NOMO-1 treated with dmso at 0.1 percent for 144 hours (cell line): ENCODE data around the gene GPR156.
"Not testable (repeated sequence)": the region's sequence is repeated elsewhere in the genome, so short reads cannot be mapped to it uniquely, and the experiment has no call there.

ENCODE experiments used
- DNase-seq: peaks from one replicate; lab custom pipeline; 2025; ENCODE audit not compliant: unreplicated experiment; lab: John Stamatoyannopoulos, UW

Gene GPR156

DNA sequence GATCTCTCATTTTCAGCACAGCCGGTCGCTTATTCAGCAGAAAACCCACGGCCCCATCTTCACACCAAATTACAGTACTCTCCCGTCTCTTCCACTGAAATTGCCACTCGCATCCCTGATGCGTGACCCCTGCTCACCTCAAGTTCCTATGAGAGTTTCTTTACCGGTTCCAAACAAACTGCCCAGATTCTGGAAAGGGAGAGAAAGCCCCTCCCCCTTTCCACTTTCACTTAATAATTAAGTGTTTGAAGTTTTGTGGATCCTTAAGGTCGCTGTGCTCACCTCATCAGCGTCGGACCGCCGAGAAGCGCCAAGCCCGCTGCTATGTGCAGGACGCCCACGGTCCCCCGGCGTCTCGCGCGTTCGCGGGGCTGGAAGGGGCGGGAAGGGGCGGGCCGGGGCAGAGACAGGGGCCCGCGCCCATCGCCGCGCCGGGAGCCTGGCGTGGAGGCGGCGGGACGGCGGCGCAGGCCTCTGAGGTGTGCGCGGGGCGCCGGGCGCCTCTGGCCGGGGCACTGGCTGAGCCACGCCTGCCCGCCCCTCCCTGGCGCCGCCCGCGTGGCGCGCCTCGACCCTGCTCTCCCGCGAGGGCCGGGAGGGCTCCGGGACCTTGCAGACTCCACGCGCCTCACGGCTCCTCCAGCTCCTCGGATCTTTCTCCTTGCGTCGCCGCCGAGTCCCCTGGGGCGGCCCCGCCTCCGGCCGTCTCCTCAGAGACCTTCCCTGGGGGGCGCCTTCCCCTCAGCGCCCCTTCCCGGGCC lies at the start of gene GPR156:
Gene GPR156 (minus strand): TSS at position 476 of the 761 bp plus-strand sequence. CDS start 41,124 bp downstream, outside the sequence.
- DNase-seq: no peak

GRCh38 chr3:120332646-120333045 lies 47.6 kb upstream of the GPR156 start:
- no peak for DNase-seq

DNA sequence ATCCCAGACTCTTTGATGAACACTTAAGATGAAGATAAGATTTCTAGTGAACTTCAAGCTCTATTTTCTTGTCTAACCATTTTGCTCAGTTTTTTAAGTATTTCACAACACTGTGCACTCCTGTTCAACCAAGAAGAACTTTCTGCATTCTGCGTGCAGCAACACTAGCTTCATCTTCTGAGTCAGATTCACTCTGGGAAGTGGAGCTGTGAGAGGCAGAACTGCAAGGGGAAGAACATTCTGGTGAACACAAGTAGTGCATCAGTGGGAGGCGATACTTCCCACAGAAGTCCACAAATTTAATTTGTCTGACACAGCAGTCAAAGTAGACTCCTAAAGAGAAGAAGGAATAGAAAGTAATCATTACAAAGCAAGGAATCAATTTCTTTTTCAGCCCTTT lies 46.1 kb upstream of the GPR156 start:
- DNase-seq: no peak

- no peak for DNase-seq
Observed at GRCh38 chr3:120326784-120327183, 41.8 kb upstream of the GPR156 start.

DNA sequence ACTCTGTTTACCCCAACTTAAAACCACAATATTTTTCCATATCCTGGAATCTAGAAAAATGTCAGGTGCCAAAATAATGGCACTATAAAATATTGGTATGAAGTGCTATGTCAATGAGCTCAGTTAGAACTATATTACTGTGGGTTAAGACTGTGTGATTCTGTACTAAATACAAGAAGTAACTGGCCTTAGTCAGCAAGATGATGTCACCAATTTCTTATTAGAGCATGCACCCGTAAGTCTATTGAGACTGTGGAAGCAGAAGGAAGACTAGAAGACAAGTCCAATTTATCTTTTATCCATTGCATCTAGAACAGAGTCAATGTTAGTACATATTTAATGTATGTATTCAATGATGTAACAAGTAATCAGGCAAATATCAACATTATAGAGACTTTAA lies 39.2 kb upstream of the GPR156 start:
- no peak for DNase-seq

GRCh38 chr3:120323761-120324160 lies 38.7 kb upstream of the GPR156 start:
- not testable (repeated sequence) for DNase-seq

DNA sequence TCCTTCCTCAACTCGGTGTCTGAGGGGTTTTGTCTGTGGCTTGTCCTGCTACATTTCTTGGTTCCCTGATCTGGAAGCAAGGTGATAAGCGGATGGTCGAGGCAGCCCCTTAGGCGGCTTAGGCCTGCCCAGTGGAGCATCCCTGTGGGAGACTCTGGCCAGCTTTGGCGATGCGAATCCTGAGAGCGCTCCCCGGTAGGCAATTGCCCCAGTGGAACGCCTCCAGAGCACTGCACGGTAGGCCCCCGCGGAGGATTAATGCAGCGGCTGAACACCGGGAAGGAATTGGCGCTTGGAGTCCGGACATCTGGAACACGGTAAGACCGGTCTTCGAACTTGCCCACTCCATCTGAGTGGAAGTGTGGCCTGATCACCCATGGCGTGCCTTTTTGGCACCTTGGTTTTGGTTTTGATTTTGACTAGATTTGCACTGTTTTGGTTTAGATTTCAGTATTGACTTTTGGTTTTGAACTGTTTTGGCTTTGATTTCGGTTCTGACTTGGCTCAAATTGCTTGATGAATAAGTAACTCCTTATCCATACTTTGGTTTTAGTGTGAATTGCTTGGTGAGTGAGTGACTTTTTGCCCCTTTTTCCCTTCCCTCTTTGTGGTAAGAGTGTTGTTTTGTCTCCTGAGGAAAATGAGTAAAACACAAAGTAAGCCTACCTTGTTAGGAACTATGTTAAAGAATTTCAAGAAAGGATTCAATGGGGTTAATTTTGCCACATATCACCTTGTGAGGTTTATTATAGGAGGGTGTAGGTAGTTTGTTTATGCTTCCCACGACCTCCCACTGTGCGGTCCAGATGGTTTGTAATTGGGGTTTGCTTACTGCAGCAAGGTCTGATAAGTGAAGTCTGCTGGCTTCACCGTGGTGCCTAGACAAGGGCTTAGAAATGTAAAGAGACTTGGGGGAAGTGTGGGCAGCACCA lies 27.1 kb upstream of the GPR156 start:
- DNase-seq: no peak

- DNase-seq: no peak
Observed at GRCh38 chr3:120306519-120307455, 21.8 kb upstream of the GPR156 start.

- DNase-seq: no peak
Observed at GRCh38 chr3:120304616-120305015, 19.6 kb upstream of the GPR156 start.

GRCh38 chr3:120302361-120302760 lies 17.3 kb upstream of the GPR156 start:
- no peak for DNase-seq

- no peak for DNase-seq
Observed at GRCh38 chr3:120300971-120301370, 15.9 kb upstream of the GPR156 start.

DNA sequence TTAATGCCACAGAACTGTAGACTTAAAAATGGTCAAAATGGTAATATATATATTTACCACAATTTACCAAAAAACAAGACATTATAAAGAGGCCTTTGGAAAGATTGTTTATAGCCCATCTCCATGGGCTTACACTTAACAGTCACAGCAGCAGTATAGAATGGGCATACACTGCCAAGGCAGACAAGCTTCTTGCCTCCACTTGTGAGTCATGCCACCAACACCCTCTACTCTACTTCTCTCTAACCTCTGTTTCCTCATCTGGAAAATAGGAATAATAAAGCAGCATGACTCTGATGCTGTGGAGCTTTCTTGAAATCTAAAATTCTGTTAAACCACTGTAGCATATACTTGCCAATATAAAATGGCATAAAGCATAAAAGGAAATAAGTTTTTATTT lies 14.4 kb upstream of the GPR156 start:
- DNase-seq: no peak

DNA sequence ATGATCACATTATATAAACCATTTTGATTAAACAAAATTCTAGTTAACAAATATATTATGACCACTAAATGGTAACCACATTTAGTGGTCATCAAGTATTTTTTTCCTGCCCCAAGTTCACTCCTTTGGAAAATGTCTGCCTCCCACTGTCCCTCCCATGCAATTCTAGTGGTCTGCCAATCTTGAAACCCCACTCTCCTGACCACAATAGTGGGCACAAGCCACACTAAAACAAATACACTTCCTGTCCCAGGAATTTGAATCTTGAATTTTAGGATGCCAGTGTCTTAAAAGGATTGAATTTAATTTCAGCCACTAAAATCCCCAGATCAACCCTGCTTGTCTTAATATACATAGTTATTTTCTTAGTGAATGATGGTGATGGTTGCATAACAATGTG lies 14.0 kb upstream of the GPR156 start:
- DNase-seq: no peak

GRCh38 chr3:120291552-120291951 lies 6.5 kb upstream of the GPR156 start:
- DNase-seq: not testable (repeated sequence)

DNA sequence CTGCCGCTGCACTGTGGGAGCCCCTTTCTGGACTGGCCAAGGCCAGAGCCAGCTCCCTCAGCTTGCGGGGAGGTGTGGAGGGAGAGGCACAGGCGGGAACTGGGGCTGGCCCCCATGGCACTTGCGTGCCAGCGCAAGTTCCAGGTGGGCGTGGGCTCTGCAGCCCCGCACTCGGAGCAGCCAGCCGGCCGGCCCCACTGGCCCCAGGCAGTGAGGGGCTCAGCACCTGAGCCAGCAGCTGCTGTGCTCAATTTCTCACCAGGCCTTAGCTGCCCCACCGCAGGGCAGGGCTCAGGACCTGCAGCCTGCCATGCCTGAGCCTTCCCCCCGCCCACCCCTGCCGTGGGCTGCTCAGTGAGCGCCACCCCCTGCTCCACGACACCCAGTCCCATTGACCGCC lies 4.6 kb upstream of the GPR156 start:
- no peak for DNase-seq

DNA sequence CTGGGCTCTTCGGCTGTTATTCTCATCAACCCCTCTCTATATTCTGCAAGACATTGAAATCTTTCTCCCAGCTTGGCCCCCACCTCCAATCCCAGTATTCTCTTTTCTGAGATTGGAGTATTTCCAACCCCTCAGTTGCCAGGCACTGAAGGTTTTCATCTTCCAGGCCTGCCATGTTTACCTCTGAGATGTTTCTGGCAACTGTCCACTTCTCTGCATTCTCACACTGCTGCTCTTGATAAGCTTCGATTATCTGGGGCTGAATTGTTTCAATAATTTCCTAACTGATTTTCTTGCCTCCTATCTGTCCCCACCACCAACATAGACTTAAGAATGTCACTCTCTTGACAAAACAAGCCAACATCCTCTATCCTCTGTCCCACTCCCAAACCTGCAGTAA lies 1.4 kb upstream of the GPR156 start:
- no peak for DNase-seq

DNA sequence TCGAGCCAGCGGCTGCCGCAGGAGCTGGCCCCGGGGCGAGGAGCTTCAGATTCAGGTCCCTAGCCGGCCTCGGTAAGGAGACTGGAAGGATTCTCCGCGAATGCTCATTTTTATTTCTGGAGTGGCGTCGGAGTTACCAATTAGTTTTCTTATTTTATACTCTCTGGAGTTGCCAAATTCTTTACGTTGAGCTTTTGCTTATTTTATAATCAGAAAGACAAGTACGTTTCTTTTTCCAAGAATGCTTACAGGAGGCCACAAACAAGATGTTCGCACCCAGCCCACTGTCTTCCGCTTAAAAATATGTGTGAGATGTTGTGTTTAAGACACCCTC lies 453 bp upstream of the GPR156 start:
- DNase-seq: no peak

GRCh38 chr3:120281261-120281660 lies 3.8 kb downstream of the GPR156 start:
- no peak for DNase-seq

- DNase-seq: no peak
Observed at GRCh38 chr3:120280566-120280965, 4.5 kb downstream of the GPR156 start.

GRCh38 chr3:120280026-120280425 lies 5.0 kb downstream of the GPR156 start:
- DNase-seq: no peak

DNA sequence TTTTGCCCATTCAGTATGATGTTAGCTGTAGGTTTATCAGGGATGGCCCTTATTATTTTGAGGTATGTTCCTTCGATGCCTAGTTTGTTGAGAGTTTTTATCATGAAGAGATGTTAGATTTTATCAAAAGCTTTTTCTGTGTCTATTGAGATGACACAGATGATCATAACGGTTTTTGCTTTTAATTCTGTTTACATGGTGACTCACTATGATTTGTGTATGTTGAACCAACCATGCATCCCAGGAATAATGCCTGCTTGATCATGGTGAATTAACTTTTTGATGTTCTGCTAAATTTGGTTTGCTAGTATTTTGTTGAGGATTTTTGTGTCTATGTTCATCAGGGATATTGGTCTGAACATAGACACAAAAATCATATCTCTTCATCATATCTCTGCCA lies 8.3 kb downstream of the GPR156 start:
- DNase-seq: no peak
